Testis (tissue), 3 donors: ENCODE results near the gene PIGN. TPM values are rescaled to one million over a fixed set of nuclear protein-coding genes. Genes with fewer than 3 reads are reported as not detected.

Experiments used
- DNase-seq: peaks from one replicate; pipeline ENCODE4 v3.0.0-alpha.2; 2019
- H3K27ac ChIP-seq, 2 donors: fragments of 200-600 bp; sonication (generic); one replicate each; pipeline ENCODE4 v1.5.1; 2019
- H3K27me3 ChIP-seq: fragments of 200-600 bp; sonication (generic); one replicate; pipeline ENCODE4 v1.5.1; 2019
- H3K36me3 ChIP-seq: fragments of 200-600 bp; sonication (generic); one replicate; pipeline ENCODE4 v1.5.1; 2017; ENCODE audit warnings: low read depth; ENCODE audit errors: missing control alignments
- H3K4me1 ChIP-seq: fragments of 200-600 bp; sonication (generic); one replicate; pipeline ENCODE4 v1.5.1; 2019
- H3K4me3 ChIP-seq, 2 donors: fragments of 200-600 bp; sonication (generic); one replicate each; pipeline ENCODE4 v1.5.1; 2017 to 2019
- H3K9me3 ChIP-seq: fragments of 200-600 bp; sonication (generic); one replicate; pipeline ENCODE4 v1.5.1; 2017
- POLR2A ChIP-seq: fragments of 450-650 bp; IDR thresholded peaks from one replicate; pipeline ENCODE4 v1.6.1; 2017; ENCODE audit warnings: antibody characterized with exemption, mild to moderate bottlenecking, moderate library complexity
- WGBS, 2 donors: methylation state at CpG; one replicate each; pipeline ENCODE4 v1.1.5; 2018; 5-methylcytosine and 5-hydroxymethylcytosine counted together
- intact Hi-C: fragments of 100-400 bp; cut with DNase I; formaldehyde crosslinking; loops from one replicate; pipeline ENCODE4 v1.15.1; 2023; ENCODE audit warnings: low total_unique reads
- polyA plus RNA-seq: library from polyadenylated mRNA; stranded (reverse); fragments of 350-450 nt; fragmentation: Illumina TruSeq; extraction: RNeasy Lipid Tissue Mini Kit (QIAGEN cat#74804); gene quantifications from one replicate; pipeline ENCODE4 v1.2.3, GENCODE V29; 2014; ENCODE audit warnings: low read depth, low replicate concordance; ENCODE audit not compliant: insufficient read depth
- total RNA-seq, 2 donors: library from RNA; depleted of rRNA; stranded (reverse); fragments of >200 nt; gene quantifications; one replicate each; pipeline ENCODE4 v1.2.3, GENCODE V29; 2016
- TF ChIP-seq, protein P1 (sequence below), 3 experiments: fragments of 450-650 bp in 2 of 3; fragments of 200-600 bp in 1 of 3; sonication (generic) in 1 of 3; IDR thresholded peaks; one replicate each; pipeline ENCODE4 v1.5.1; 2016 to 2019; ENCODE audit warnings: antibody characterized with exemption in 3 of 3, mild to moderate bottlenecking in 2 of 3, moderate library complexity in 1 of 3

Gene PIGN
- total and polyA plus RNA-seq, 3 donors from 2014 or later: 28.2 to 30.6 (median 30.6) TPM

- DNase-seq: no peak
- no peaks in the 10 kb centered on the region for H3K36me3 ChIP-seq
- H3K9me3 ChIP-seq: no peaks in the 10 kb centered on the region
- H3K27ac ChIP-seq: no peak overlapping the region
- no peaks in the 10 kb centered on the region for H3K27me3 ChIP-seq
- no peak for TF ChIP-seq POLR2A
- TF ChIP-seq, protein P1, sequence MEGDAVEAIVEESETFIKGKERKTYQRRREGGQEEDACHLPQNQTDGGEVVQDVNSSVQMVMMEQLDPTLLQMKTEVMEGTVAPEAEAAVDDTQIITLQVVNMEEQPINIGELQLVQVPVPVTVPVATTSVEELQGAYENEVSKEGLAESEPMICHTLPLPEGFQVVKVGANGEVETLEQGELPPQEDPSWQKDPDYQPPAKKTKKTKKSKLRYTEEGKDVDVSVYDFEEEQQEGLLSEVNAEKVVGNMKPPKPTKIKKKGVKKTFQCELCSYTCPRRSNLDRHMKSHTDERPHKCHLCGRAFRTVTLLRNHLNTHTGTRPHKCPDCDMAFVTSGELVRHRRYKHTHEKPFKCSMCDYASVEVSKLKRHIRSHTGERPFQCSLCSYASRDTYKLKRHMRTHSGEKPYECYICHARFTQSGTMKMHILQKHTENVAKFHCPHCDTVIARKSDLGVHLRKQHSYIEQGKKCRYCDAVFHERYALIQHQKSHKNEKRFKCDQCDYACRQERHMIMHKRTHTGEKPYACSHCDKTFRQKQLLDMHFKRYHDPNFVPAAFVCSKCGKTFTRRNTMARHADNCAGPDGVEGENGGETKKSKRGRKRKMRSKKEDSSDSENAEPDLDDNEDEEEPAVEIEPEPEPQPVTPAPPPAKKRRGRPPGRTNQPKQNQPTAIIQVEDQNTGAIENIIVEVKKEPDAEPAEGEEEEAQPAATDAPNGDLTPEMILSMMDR (IDR thresholded peaks at IDR 0.05): no peak
- 90 to 94% methylated on average over 9 of the region's 9 CpGs for WGBS, 2 donors
- no peaks in the 10 kb centered on the region for H3K4me1 ChIP-seq
- H3K4me3 ChIP-seq: no peak overlapping the region
- intact Hi-C loops: no loop called here
Observed at GRCh38 chr18:62151068-62151771, 35.6 kb downstream of the PIGN start.

DNA sequence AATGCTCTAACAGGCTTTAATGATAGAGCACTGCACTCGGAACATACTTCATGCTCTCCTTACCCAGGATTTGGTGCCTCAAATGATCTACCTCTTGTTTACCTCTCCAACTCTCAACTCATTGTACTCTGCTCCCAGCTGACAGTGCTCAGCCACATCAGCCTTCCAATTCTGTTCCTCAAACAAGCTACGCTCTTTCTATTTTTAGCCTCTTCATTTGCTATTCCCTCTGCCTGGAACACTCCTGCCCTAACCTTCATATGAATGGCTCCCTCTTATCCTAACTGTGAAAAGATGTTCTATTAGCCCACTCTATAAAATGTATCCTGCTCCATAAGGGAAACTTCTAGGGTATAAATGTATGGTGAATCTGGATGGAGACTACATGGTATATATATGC is 42.5 kb downstream of the PIGN start:
- intact Hi-C loops: no loop called here

GRCh38 chr18:62140259-62140658 is 46.6 kb downstream of the PIGN start:
- Histone ChIP-seq H3K27me3 (no peaks in the 10 kb centered on the region), H3K27ac (no peak overlapping the region), H3K9me3 (no peaks in the 10 kb centered on the region), H3K36me3 (no peaks in the 10 kb centered on the region), H3K4me1 (no peaks in the 10 kb centered on the region), H3K4me3 (no peak overlapping the region)
- intact Hi-C loops: no loop called here
- WGBS, 2 donors: 0% methylated on average over 1 of the region's 1 CpG
- TF ChIP-seq POLR2A: no peak
- TF ChIP-seq, protein P1 (IDR thresholded peaks at IDR 0.05): no peak
- DNase-seq: no peak

More for the DNA sequence above, 42.5 kb downstream of the PIGN start:
- Histone ChIP-seq H3K27ac (no peak overlapping the region), H3K4me3 (no peak overlapping the region), H3K27me3 (no peaks in the 10 kb centered on the region), H3K4me1 (no peaks in the 10 kb centered on the region), H3K36me3 (no peaks in the 10 kb centered on the region), H3K9me3 (no peaks in the 10 kb centered on the region)
- TF ChIP-seq, protein P1 (IDR thresholded peaks at IDR 0.05): no peak
- no peak for TF ChIP-seq POLR2A
- 92 to 97% methylated on average over 2 of the region's 2 CpGs for WGBS, 2 donors
- no peak for DNase-seq

DNA sequence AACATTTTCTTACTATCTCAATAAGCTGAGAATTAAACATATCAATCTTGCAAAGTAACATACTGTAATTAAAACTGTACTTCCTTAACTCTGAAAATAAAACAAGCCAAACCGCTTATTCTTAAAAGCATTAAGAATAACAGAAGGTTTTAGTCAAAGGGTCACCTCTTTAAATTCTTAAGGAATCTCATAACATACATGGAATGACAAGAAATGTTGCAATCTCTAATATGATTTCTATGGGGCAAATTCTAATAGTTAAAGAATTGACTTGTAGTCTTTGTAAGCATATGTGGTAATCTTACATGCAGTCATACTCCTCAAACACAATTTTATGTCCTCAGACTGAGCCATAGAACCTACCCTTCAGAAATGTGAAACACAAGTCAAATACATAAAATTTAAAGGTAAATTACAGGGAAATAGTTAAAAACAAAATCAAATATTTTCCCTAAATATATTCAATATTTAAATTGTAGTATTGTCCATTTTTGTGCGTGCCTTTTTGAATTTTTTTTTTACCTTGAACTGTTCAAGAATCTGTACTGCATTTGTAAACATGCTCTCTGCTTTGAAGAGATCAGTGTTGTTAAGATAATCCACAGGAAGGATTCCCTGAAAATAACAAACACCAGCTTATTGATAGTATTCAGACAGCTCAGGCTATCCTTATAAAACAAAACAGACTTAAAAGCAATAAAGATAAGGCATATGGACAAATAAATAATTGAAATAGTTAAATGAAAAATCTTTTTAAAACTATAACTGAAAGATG is 48.2 kb downstream of the PIGN start:
- Histone ChIP-seq H3K4me3 (no peak overlapping the region), H3K4me1 (no peaks in the 10 kb centered on the region), H3K27ac (no peak overlapping the region), H3K27me3 (no peaks in the 10 kb centered on the region), H3K9me3 (no peaks in the 10 kb centered on the region), H3K36me3 (no peaks in the 10 kb centered on the region)
- DNase-seq: no peak
- TF ChIP-seq POLR2A: no peak
- TF ChIP-seq, protein P1 (IDR thresholded peaks at IDR 0.05): no peak
- 64 to 73% methylated on average over 2 of the region's 2 CpGs for whole genome bisulfite sequencing, 2 donors
- intact Hi-C loops: no loop called here
